ENCODE data around the gene CD93.

The CD93 gene

GRCh38 chr20:23105193-23105592 lies 19.1 kb upstream of the CD93 start:
- no peak for TF ChIP-seq YY1 (IDR thresholded peaks at IDR 0.05; ENCODE audit: low read depth)
- no peak for TF ChIP-seq NFIC (IDR thresholded peaks at IDR 0.05)
- no peak for TF ChIP-seq RAD21 (IDR thresholded peaks at IDR 0.05; ENCODE audit: low read depth)
- TF ChIP-seq CREB1 (IDR thresholded peaks at IDR 0.05; ENCODE audit: low read depth), result no peak
- TF ChIP-seq FOXM1 (IDR thresholded peaks at IDR 0.05; ENCODE audit: borderline replicate concordance, low read depth), result no peak
- TF ChIP-seq MAX (IDR thresholded peaks at IDR 0.05), result no peak
- TF ChIP-seq REST (IDR thresholded peaks at IDR 0.05; ENCODE audit: low read depth), result no peak
- TF ChIP-seq EGR1 (IDR thresholded peaks at IDR 0.05), result no peak
- TF ChIP-seq TAF1 (IDR thresholded peaks at IDR 0.05; ENCODE audit: low read depth), result no peak
- no peak for TF ChIP-seq TEAD4 (IDR thresholded peaks at IDR 0.05)
- TF ChIP-seq USF1 (IDR thresholded peaks at IDR 0.05), result no peak
- TF ChIP-seq TCF12 (IDR thresholded peaks at IDR 0.05; ENCODE audit: low read depth), result no peak
- no peak for TF ChIP-seq ZBTB7A (IDR thresholded peaks at IDR 0.05; ENCODE audit: low read depth)
- no peak for TF ChIP-seq CEBPB (IDR thresholded peaks at IDR 0.05)
- TF ChIP-seq EP300 (IDR thresholded peaks at IDR 0.05; ENCODE audit: borderline replicate concordance), result no peak

GRCh38 chr20:23103284-23104018 lies 17.3 kb upstream of the CD93 start:
- no peak for TF ChIP-seq CEBPB (IDR thresholded peaks at IDR 0.05)
- TF ChIP-seq USF1 (IDR thresholded peaks at IDR 0.05), result no peak
- no peak for TF ChIP-seq RAD21 (IDR thresholded peaks at IDR 0.05; ENCODE audit: low read depth)
- TF ChIP-seq NFIC (IDR thresholded peaks at IDR 0.05), result no peak
- no peak for TF ChIP-seq YY1 (IDR thresholded peaks at IDR 0.05; ENCODE audit: low read depth)
- TF ChIP-seq REST (IDR thresholded peaks at IDR 0.05; ENCODE audit: low read depth), result no peak
- no peak for TF ChIP-seq EP300 (IDR thresholded peaks at IDR 0.05; ENCODE audit: borderline replicate concordance)
- no peak for TF ChIP-seq CREB1 (IDR thresholded peaks at IDR 0.05; ENCODE audit: low read depth)
- TF ChIP-seq FOXM1 (IDR thresholded peaks at IDR 0.05; ENCODE audit: borderline replicate concordance, low read depth), result no peak
- no peak for TF ChIP-seq TAF1 (IDR thresholded peaks at IDR 0.05; ENCODE audit: low read depth)
- TF ChIP-seq TEAD4 (IDR thresholded peaks at IDR 0.05), result no peak
- TF ChIP-seq EGR1 (IDR thresholded peaks at IDR 0.05), result no peak
- no peak for TF ChIP-seq ZBTB7A (IDR thresholded peaks at IDR 0.05; ENCODE audit: low read depth)
- no peak for TF ChIP-seq TCF12 (IDR thresholded peaks at IDR 0.05; ENCODE audit: low read depth)
- no peak for TF ChIP-seq MAX (IDR thresholded peaks at IDR 0.05)

GRCh38 chr20:23101696-23102406 lies 15.7 kb upstream of the CD93 start:
- no peak for TF ChIP-seq REST (IDR thresholded peaks at IDR 0.05; ENCODE audit: low read depth)
- no peak for TF ChIP-seq CREB1 (IDR thresholded peaks at IDR 0.05; ENCODE audit: low read depth)
- no peak for TF ChIP-seq NFIC (IDR thresholded peaks at IDR 0.05)

GRCh38 chr20:23100720-23101107 lies 14.6 kb upstream of the CD93 start:
- TF ChIP-seq EP300 (IDR thresholded peaks at IDR 0.05; ENCODE audit: borderline replicate concordance) (no peak), TAF1 (IDR thresholded peaks at IDR 0.05; ENCODE audit: low read depth) (no peak), USF1 (IDR thresholded peaks at IDR 0.05) (no peak), CEBPB (IDR thresholded peaks at IDR 0.05) (no peak)
